PC-9 (cell line): Measurements from ENCODE around the gene ZNF564. TPM values are rescaled to one million over a fixed set of nuclear protein-coding genes. Genes with fewer than 3 reads are reported as not detected.

ENCODE experiments used
- BruUV-seq: library from RNA; stranded (reverse); fragments of 400-500 nt; replicated peaks from 2 replicates; lab custom pipeline; 2021; lab: Mats Ljungman, UMichigan
- CTCF ChIA-PET: fragments of 300-600 bp; sonication (Branson Sonifier 250); formaldehyde crosslinking; loops from one replicate; lab custom pipeline; 2022; ENCODE audit warnings: antibody characterized with exemption; lab: Charles Lee
- POLR2A ChIA-PET: fragments of 300-600 bp; sonication (Branson Sonifier 250); formaldehyde crosslinking; loops from one replicate; lab custom pipeline; 2022; ENCODE audit warnings: antibody characterized with exemption; ENCODE audit not compliant: unreplicated experiment; lab: Charles Lee
- DNase-seq, 2 experiments: peaks; one replicate each; pipeline versions ENCODE4 v3.0.0 to v3.0.0-alpha.2; 2015 to 2022; ENCODE audit warnings: mixed read lengths in 1 of 2
- H2AFZ ChIP-seq: fragments of 200-600 bp; sonication (generic); 2 replicates; pipeline ENCODE4 v1.8.1; 2017; ENCODE audit warnings: antibody characterized with exemption
- H3F3A ChIP-seq: fragments of 200-600 bp; sonication (generic); 2 replicates; pipeline ENCODE4 v1.8.1; 2017; ENCODE audit warnings: antibody characterized with exemption, mild to moderate bottlenecking, low read depth; ENCODE audit not compliant: insufficient read depth
- H3K27ac ChIP-seq: fragments of 200-600 bp; sonication (generic); 2 replicates; pipeline ENCODE4 v1.6.1; 2016; ENCODE audit warnings: mixed run types
- H3K27me3 ChIP-seq: fragments of 200-600 bp; sonication (generic); 2 replicates; pipeline ENCODE4 v1.6.1; 2016; ENCODE audit warnings: low read depth, mixed run types; ENCODE audit not compliant: insufficient read depth
- H3K36me3 ChIP-seq: fragments of 200-600 bp; sonication (generic); 2 replicates; pipeline ENCODE4 v1.6.1; 2016; ENCODE audit warnings: low read depth, mixed run types
- H3K4me1 ChIP-seq: fragments of 200-600 bp; sonication (generic); replicated peaks from 2 replicates; pipeline ENCODE4 v1.6.1; 2016; ENCODE audit warnings: mixed run types; ENCODE audit not compliant: insufficient read depth
- H3K4me2 ChIP-seq: fragments of 200-600 bp; sonication (generic); 2 replicates; pipeline ENCODE4 v1.6.1; 2017; ENCODE audit warnings: mixed run types
- H3K4me3 ChIP-seq: fragments of 200-600 bp; sonication (generic); 2 replicates; pipeline ENCODE4 v1.6.1; 2016; ENCODE audit warnings: mixed run types
- H3K79me2 ChIP-seq: fragments of 200-600 bp; sonication (generic); 2 replicates; pipeline ENCODE4 v1.6.1; 2017; ENCODE audit warnings: low read depth, mixed run types
- H3K9me2 ChIP-seq: fragments of 200-600 bp; sonication (generic); 2 replicates; pipeline ENCODE4 v1.8.1; 2017; ENCODE audit warnings: mild to moderate bottlenecking; ENCODE audit not compliant: insufficient read depth
- H3K9me3 ChIP-seq: fragments of 200-600 bp; sonication (generic); 2 replicates; pipeline ENCODE4 v1.8.1; 2016; ENCODE audit warnings: low read depth; ENCODE audit not compliant: insufficient read depth
- H4K20me1 ChIP-seq: fragments of 200-600 bp; sonication (generic); 2 replicates; pipeline ENCODE4 v1.8.1; 2017; ENCODE audit not compliant: insufficient read depth
- CTCF ChIP-seq: fragments of 200-600 bp; sonication (generic); conservative IDR thresholded peaks from 2 replicates; pipeline ENCODE4 v1.6.1; 2017; ENCODE audit warnings: mixed run types, antibody characterized with exemption, mild to moderate bottlenecking, moderate library complexity
- EZH2 ChIP-seq: fragments of 200-600 bp; sonication (generic); IDR thresholded peaks from 2 replicates; pipeline ENCODE4 v1.8.0; 2017; ENCODE audit warnings: antibody characterized with exemption, low read depth
- intact Hi-C: fragments of 100-400 bp; cut with micrococcal nuclease; formaldehyde crosslinking; loops from one replicate; pipeline ENCODE4 v1.10.0; 2022; ENCODE audit not compliant: unreplicated experiment
- total RNA-seq: library from RNA; stranded (reverse); gene quantifications from 2 replicates; pipeline ENCODE4 v1.2.3, GENCODE V29; 2021

The ZNF564 gene
- total RNA-seq, 1 experiment from 2014 or later: 8.3 TPM

- POLR2A ChIA-PET: no interaction called here
- H3F3A ChIP-seq: no peaks in the 10 kb centered on the region
- no peaks in the 10 kb centered on the region for H4K20me1 ChIP-seq
- BruUV-seq: no TSS peak
- no peaks in the 10 kb centered on the region for H3K27me3 ChIP-seq
- H3K4me1 ChIP-seq: no peaks in the 10 kb centered on the region
- intact Hi-C loops: no loop called here
- no peak for DNase-seq
- no peak overlapping the region for H3K4me3 ChIP-seq
- no peak overlapping the region for H3K27ac ChIP-seq
- H3K9me3 ChIP-seq: no peaks in the 10 kb centered on the region; the same call in none of the 2 replicates
- no peaks in the 10 kb centered on the region for H3K9me2 ChIP-seq
- H3K36me3 ChIP-seq: no peaks in the 10 kb centered on the region
- CTCF ChIA-PET: no interaction called here
- no peak overlapping the region for H2AFZ ChIP-seq
- no peak for TF ChIP-seq EZH2
- no peak for TF ChIP-seq CTCF
- no peaks in the 10 kb centered on the region for H3K79me2 ChIP-seq
- no peak overlapping the region for H3K4me2 ChIP-seq
Observed at GRCh38 chr19:12478234-12478941, 72.9 kb downstream of the ZNF564 start.

Other genes starting within 250 kb of the ZNF564 start
- gene ZNF563, start 217.8 kb downstream of the ZNF564 start, total RNA-seq: 1.1 and 1.8 TPM in 2 replicates
- not detected in 2 replicates for gene ZNF442, start 185.8 kb downstream of the ZNF564 start, total RNA-seq
- 2.5 and 2.9 TPM in 2 replicates for gene ZNF799, start 150.2 kb downstream of the ZNF564 start, total RNA-seq
- 3.3 and 3.5 TPM in 2 replicates for gene ZNF443, start 110.5 kb downstream of the ZNF564 start, total RNA-seq
- 1.6 and 1.8 TPM in 2 replicates for gene ZNF709, start 66.7 kb downstream of the ZNF564 start, total RNA-seq
- gene ZNF490, start 59.3 kb upstream of the ZNF564 start, total RNA-seq: 7.5 and 8.9 TPM in 2 replicates
- 22.4 and 27.7 TPM in 2 replicates for gene ZNF791, start 59.4 kb upstream of the ZNF564 start, total RNA-seq
- 41.5 and 48.2 TPM in 2 replicates for gene MAN2B1, start 115.3 kb upstream of the ZNF564 start, total RNA-seq
- 12.9 and 21.2 TPM in 2 replicates for gene WDR83, start 115.3 kb upstream of the ZNF564 start, total RNA-seq
- 106 and 121 TPM in 2 replicates for gene DHPS, start 130.4 kb upstream of the ZNF564 start, total RNA-seq
- not detected in 2 replicates for gene GNG14, start 136.5 kb upstream of the ZNF564 start, total RNA-seq
- 21.0 and 21.9 TPM in 2 replicates for gene FBXW9, start 145.1 kb upstream of the ZNF564 start, total RNA-seq
- 67.4 and 77.5 TPM in 2 replicates for gene TNPO2, start 172.4 kb upstream of the ZNF564 start, total RNA-seq
- 173 and 194 TPM in 2 replicates for gene TRIR, start 183.2 kb upstream of the ZNF564 start, total RNA-seq
- 72.8 and 81.9 TPM in 2 replicates for gene GET3, start 186.0 kb upstream of the ZNF564 start, total RNA-seq
- gene BEST2, start 200.3 kb upstream of the ZNF564 start, total RNA-seq: not detected in 2 replicates
- 109 and 127 TPM in 2 replicates for gene HOOK2, start 224.1 kb upstream of the ZNF564 start, total RNA-seq
- 70.7 and 87.0 TPM in 2 replicates for gene JUNB, start 240.0 kb upstream of the ZNF564 start, total RNA-seq